Endothelial cell (in vitro differentiated cells): ENCODE measurements around the gene PTAR1. TPM values are rescaled to one million over a fixed set of nuclear protein-coding genes. Genes with fewer than 3 reads are reported as not detected.

Experiments
- DNase-seq: peaks from one replicate; pipeline ENCODE4 v3.0.0; 2021; ENCODE audit warnings: low spot score
- H3K27ac Mint-ChIP-seq: one replicate; pipeline ENCODE4 v1.8.0; 2021; ENCODE audit warnings: mixed read lengths, inconsistent platforms; ENCODE audit not compliant: unreplicated experiment
- H3K27me3 Mint-ChIP-seq: one replicate; pipeline ENCODE4 v1.8.0; 2021; ENCODE audit warnings: mild to moderate bottlenecking, moderate library complexity, mixed read lengths, inconsistent platforms; ENCODE audit not compliant: unreplicated experiment
- H3K36me3 Mint-ChIP-seq: one replicate; pipeline ENCODE4 v1.8.0; 2021; ENCODE audit warnings: mild to moderate bottlenecking, low read depth, mixed read lengths, inconsistent platforms; ENCODE audit not compliant: unreplicated experiment
- H3K4me1 Mint-ChIP-seq: one replicate; pipeline ENCODE4 v1.8.0; 2021; ENCODE audit warnings: mild to moderate bottlenecking, mixed read lengths, inconsistent platforms; ENCODE audit not compliant: unreplicated experiment
- H3K4me3 Mint-ChIP-seq: one replicate; pipeline ENCODE4 v1.8.0; 2021; ENCODE audit warnings: mild to moderate bottlenecking, mixed read lengths, inconsistent platforms; ENCODE audit not compliant: unreplicated experiment
- H3K9me3 Mint-ChIP-seq: one replicate; pipeline ENCODE4 v1.8.0; 2021; ENCODE audit warnings: mixed read lengths, inconsistent platforms; ENCODE audit not compliant: unreplicated experiment
- total RNA-seq: library from RNA; stranded (reverse); fragmentation: NEBNext Ultra II Directional; extraction: Animal tissue kit (Norgen Biotek cat#: 25700); gene quantifications from one replicate; pipeline ENCODE4 v1.2.1, GENCODE V29; 2021; ENCODE audit not compliant: unreplicated experiment
- TF ChIP-seq, protein P1 (sequence below): fragments of 200-600 bp; sonication (generic); IDR thresholded peaks from one replicate; pipeline ENCODE4 v1.5.0; 2021; ENCODE audit warnings: antibody characterized with exemption; ENCODE audit not compliant: unreplicated experiment

PTAR1 gene
- total RNA-seq, 1 donor from 2014 or later, result 32.5 TPM

DNA sequence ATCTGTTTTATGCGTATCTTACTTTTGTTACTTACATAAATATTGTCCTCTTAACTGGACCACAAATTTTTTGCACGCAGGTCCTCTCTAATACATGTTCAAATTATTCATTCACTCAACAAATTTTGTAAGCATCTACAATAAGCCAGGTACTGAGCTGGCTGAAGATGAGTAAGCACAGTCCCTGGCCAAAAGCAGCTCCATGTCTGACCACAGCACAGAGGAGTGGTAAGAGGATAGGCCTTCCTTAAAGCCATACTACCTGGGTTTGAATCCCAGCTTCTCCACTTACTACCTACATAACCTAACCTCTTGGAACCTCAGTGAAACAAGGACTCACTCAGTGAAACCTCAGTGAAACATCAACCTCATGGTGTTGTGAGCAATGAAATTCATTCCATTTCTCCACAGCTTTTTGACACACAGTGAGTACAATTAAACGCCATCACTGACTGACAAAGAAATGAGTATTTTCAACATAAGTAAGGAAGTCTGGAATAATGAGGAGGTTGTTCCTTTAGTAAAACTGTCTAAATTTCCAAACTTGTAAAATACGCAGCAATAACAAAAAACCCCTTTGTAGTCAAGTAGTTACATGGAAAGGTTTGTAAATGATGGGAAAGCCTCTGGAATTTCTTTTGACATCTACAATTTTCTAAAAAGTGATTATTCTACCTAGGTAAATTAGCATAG is 15.0 kb downstream of the PTAR1 start:
- TF ChIP-seq, protein P1, sequence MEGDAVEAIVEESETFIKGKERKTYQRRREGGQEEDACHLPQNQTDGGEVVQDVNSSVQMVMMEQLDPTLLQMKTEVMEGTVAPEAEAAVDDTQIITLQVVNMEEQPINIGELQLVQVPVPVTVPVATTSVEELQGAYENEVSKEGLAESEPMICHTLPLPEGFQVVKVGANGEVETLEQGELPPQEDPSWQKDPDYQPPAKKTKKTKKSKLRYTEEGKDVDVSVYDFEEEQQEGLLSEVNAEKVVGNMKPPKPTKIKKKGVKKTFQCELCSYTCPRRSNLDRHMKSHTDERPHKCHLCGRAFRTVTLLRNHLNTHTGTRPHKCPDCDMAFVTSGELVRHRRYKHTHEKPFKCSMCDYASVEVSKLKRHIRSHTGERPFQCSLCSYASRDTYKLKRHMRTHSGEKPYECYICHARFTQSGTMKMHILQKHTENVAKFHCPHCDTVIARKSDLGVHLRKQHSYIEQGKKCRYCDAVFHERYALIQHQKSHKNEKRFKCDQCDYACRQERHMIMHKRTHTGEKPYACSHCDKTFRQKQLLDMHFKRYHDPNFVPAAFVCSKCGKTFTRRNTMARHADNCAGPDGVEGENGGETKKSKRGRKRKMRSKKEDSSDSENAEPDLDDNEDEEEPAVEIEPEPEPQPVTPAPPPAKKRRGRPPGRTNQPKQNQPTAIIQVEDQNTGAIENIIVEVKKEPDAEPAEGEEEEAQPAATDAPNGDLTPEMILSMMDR, result no peak
- no peaks in the 10 kb centered on the region for H3K27me3 Mint-ChIP-seq
- no peaks in the 10 kb centered on the region for H3K36me3 Mint-ChIP-seq
- H3K4me3 Mint-ChIP-seq, result no peak overlapping the region
- DNase-seq, result no peak
- no peak overlapping the region for H3K27ac Mint-ChIP-seq
- H3K9me3 Mint-ChIP-seq, result no peaks in the 10 kb centered on the region
- H3K4me1 Mint-ChIP-seq, result peaks cover 16% of the 10 kb centered on the region

DNA sequence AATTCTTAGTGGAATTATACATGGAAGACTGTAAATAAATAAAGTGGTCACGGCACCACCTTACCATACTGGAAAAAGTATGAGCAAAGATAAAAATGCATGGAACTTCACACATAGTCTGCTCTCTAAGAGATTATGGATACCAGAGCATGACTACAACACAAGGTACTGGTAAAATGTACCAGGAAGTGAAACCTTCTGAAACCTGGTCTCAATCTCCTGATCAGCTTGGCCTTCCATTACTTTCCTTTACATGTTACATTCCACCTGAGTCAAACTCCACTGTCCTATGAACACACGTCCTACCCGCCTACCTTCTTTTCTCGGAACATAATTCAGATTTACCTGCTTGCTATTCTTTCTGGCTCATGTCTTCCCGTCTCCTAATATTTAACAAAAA is 15.9 kb downstream of the PTAR1 start:
- no peaks in the 10 kb centered on the region for H3K9me3 Mint-ChIP-seq
- no peaks in the 10 kb centered on the region for H3K36me3 Mint-ChIP-seq
- no peak overlapping the region for H3K27ac Mint-ChIP-seq
- no peak for DNase-seq
- TF ChIP-seq, protein P1, result no peak
- H3K4me1 Mint-ChIP-seq, result peaks cover 13% of the 10 kb centered on the region
- no peak overlapping the region for H3K4me3 Mint-ChIP-seq
- H3K27me3 Mint-ChIP-seq, result no peaks in the 10 kb centered on the region

DNA sequence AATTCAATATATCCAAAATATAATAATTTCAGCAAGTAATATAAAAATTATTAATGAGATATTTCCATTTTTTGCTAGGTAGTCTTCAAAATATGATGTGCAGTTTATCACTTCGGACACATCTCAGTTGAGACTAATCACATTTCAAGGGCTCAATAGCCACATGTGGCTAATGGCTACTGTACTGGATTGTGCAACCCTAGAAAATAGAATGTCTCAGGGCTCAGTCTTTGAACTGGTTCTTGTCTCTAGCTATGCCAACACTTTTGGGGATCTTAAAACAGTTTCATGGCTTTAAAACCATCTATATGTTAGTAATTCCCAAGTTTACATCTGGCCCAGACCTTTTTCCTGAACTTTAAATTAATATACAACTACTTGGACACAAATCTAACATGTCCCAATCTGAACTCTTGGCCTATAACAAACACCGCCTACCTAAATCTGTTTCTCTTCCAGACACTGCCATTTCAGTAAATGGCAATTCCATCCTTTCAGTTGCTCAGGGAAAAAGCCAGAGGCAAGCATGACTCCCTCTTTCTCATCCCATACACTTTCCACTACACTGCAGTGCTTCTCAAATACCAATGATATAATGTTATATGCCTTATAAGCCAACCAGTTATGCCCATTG is 18.8 kb downstream of the PTAR1 start:
- TF ChIP-seq, protein P1, result no peak
- DNase-seq, result no peak
- no peaks in the 10 kb centered on the region for H3K36me3 Mint-ChIP-seq
- no peak overlapping the region for H3K27ac Mint-ChIP-seq
- H3K27me3 Mint-ChIP-seq, result no peaks in the 10 kb centered on the region
- H3K4me3 Mint-ChIP-seq, result no peak overlapping the region
- peaks cover 9% of the 10 kb centered on the region for H3K4me1 Mint-ChIP-seq
- H3K9me3 Mint-ChIP-seq, result no peaks in the 10 kb centered on the region

DNA sequence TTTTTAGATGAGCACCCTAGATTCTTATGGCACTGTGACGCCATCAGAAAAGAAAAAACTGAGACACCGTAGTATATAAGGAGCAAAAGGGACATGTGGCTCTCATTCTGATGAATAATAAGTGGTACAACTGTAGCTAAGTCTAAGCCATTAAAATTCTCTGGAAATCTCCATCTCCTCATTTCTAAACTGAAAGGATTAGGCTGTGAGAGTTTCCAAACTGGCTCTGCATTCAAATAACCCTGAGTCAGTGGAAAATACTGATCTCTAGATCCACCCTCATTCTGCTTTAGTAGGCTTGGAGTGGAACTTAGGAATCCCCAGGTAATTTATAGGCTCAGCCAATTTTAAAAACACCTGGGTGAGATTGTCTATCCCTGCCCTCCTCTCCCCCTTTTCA is 28.5 kb downstream of the PTAR1 start:
- Mint-ChIP-seq H3K4me3 (no peak overlapping the region), H3K27ac (no peak overlapping the region), H3K9me3 (no peaks in the 10 kb centered on the region), H3K4me1 (peaks cover 7% of the 10 kb centered on the region), H3K36me3 (no peaks in the 10 kb centered on the region), H3K27me3 (no peaks in the 10 kb centered on the region)
- no peak for DNase-seq
- TF ChIP-seq, protein P1, result no peak

DNA sequence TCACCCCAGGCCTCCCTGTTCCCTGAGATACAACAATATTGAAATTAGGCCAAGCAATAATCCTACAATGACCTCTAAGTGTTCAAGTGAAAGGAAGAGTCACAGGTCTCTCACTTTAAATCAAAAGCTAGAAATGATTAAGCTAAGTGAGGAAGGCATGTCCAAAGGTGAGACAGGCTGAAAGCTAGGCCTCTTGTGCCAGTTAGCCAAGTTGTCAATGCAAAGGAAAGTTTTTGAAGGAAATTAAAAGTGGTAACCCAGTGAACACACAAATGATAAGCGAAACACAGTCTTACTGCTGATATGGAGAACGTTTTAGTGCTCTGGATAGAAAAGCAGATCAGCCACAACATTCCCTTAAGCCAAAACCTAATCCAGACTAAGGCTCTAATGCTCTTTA is 39.8 kb downstream of the PTAR1 start:
- Mint-ChIP-seq H3K4me3 (peak overlapping the region; percentile 24), H3K4me1 (no peaks in the 10 kb centered on the region), H3K36me3 (peaks cover 43% of the 10 kb centered on the region), H3K27me3 (no peaks in the 10 kb centered on the region), H3K27ac (no peak overlapping the region), H3K9me3 (no peaks in the 10 kb centered on the region)
- TF ChIP-seq, protein P1, result no peak
- DNase-seq, result no peak
